ENCODE results near the gene C6orf47.

Gene C6orf47

GRCh38 chr6:31687860-31688693 lies 27.5 kb upstream of the C6orf47 start:
- DNase-seq = no peak

GRCh38 chr6:31687321-31687720 lies 26.7 kb upstream of the C6orf47 start:
- DNase-seq = no peak

DNA sequence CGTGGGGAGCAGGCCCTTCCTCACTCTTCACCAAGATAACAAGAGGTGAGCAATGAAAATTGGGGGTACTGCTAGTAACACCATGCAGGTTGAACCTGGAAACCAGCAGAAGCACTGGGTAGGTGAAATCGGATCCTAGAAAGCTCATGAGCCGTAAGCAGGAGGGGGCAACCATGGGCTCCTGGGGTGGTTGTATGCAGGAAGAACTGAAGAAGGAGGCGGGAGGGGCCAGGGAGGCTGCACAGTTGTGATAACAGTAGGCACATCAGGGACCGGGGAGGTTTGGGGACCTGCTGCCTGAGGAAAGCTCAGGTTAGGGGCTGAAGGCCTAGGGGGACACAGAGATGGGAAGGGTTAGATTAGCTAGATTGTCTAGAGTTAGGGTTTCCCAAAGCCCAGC lies 25.9 kb upstream of the C6orf47 start:
- no peak for DNase-seq

DNA sequence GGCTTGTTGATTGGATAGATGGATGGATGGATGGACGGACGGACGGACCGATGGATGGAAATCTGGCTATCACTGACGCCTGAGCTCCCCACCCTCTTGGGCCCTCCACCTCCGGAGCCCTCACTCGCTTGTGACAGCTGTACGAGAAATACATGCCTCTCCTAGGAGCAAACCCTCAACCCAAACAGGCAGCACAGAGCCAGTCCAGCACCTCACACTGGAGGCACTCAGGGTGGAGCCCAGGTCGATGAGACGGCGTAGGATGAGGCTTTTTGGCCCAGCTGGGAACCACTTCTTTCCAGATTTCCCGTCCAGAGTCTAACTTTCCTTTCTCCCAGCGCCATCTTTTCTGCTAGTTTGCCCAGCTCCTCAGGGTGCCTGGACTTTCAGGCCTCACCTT lies 23.0 kb upstream of the C6orf47 start:
- DNase-seq = no peak

- no peak for DNase-seq
Observed at GRCh38 chr6:31681135-31681671, 20.6 kb upstream of the C6orf47 start.

GRCh38 chr6:31680226-31681134 lies 19.9 kb upstream of the C6orf47 start, which contains the start of gene LY6G5C:
TSS of gene LY6G5C (minus strand) at chr6:31681067. CDS start at chr6:31680373, 694 bp downstream.
- DNase-seq = no peak

DNA sequence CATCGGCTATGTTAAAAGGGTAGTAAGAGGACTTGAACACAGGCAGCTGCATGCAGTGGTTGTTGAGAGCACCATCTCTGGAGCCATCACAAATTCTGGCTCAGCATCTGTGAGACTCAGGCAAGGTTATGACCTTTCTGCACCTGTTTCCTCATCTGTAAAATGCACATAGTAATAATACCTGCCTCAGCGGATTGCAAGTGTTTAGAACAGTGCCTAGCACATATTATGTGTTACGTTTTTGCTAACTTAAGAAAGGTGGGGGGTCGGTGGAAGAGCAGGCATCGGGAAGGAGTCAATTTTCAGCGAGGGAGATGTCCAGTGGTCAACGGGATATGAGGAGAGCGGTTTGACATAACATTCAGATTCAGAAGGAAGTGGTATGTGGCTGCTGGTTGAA lies 17.4 kb upstream of the C6orf47 start:
- DNase-seq = no peak

- no peak for DNase-seq
Observed at GRCh38 chr6:31676904-31677303, 16.3 kb upstream of the C6orf47 start.

DNA sequence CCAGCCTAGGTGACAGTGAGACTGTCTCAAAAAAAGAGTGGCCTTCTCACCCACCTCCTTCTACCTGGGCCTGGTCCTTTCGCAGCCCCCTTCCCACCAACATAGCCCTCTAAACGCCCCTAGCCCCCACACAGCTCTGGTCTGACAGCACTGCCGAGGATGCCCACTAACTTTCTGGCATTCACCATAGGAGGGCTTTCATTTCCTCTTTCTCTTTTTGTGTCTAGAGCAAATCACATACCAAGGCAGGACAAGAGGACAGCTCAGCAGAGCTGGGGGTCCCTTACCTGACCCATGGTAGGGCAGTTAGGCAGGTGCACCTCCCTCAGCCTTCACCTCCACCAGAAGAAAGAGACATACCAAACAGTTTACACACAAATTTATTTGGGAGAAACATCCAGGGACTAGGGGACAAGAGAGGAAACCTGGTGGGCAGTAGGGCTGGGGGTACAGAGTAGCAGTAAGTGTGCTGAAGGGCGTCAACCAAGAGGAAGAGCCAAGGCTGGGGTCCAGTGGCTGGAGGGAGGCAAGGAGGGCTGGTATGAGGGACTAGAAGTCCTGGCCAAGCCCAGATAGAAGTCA lies 15.8 kb upstream of the C6orf47 start:
- DNase-seq = no peak

DNA sequence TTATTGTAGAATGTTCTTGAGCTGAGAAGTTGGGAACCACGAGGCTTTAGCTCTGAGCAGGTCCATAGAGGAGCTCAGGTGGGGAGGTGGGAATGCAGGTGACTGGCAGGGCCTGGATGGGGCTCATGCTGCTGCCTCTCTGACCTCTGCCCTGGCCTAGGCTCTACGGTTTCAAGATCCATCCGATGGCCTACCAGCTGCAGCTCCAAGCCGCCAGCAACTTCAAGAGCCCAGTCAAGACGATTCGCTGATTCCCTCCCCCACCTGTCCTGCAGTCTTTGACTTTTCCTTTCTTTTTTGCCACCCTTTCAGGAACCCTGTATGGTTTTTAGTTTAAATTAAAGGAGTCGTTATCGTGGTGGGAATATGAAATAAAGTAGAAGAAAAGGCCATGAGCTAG lies 9.1 kb upstream of the C6orf47 start, which contains the start of gene LY6G5B:
TSS of gene LY6G5B (plus strand) at position 301 of the 400 bp plus-strand sequence. CDS start 975 bp downstream, outside the sequence.
- DNase-seq = no peak

DNA sequence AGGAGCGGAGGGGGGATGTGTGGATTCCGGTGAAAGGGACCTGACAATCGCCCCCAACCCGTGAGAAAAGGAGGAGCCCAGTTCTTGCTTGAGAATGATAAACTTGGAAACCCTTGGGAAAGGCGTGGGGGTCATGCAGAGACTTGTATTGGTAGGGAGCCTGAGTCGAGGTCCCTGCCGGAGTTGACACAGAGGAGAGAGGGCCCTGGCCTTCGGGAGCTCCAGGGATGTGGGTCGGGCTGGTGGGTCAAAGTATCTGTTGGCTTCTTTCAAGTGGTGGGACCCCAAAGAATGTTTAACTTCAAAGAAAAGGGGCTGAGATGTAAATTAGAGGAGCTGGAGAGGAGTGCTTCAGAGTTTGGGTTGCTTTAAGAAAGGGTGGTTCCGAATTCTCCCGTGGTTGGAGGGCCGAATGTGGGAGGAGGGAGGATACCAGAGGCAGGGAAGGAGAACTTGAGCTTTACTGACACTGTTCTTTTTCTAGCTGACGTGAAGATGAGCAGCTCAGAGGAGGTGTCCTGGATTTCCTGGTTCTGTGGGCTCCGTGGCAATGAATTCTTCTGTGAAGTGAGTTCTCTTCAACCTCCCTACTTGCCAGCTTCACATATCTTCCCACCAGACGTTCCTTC lies 5.9 kb upstream of the C6orf47 start:
- DNase-seq = no peak

DNA sequence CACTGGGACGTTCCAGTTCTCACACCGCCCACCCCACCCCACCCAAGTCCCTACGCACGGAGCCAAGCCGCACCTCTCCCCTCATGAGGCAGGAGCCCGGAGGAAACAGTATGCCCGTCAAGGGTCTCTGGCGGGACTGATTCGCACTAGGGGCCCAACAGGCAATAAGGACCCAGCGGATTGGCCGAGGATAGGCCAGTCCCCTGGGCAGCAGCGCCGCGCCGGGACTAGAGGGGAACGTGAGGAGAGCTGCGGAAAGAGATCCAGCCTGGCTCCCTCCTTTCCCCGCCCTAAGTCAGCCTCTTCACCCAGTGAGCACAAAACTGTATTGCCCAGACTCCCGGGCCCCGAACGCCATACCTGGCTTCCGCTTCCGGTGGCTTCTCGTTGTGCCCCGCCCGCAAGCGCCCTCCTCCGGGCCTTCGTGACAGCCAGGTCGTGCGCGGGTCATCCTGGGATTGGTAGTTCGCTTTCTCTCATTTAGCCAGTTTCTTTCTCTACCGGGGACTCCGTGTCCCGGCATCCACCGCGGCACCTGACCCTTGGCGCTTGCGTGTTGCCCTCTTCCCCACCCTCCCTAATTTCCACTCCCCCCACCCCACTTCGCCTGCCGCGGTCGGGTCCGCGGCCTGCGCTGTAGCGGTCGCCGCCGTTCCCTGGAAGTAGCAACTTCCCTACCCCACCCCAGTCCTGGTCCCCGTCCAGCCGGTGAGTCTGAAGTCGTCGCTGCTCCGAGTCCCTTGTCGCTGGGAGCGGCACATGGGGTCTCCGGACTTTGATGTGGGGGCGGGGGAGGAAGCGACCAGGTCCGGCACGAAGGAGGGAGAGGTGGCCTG lies 5.1 kb upstream of the C6orf47 start, which contains the start of gene CSNK2B:
TSS of gene CSNK2B (plus strand) at position 580 of the 836 bp plus-strand sequence. CDS start 752 bp downstream, outside the sequence.
- DNase-seq = peak; percentile 89

GRCh38 chr6:31664790-31665500 lies 4.4 kb upstream of the C6orf47 start, which contains the start of gene GPANK1:
TSS of gene GPANK1 (minus strand) at chr6:31664997. CDS start at chr6:31664478, 519 bp downstream.
- DNase-seq = peak; percentile 59

DNA sequence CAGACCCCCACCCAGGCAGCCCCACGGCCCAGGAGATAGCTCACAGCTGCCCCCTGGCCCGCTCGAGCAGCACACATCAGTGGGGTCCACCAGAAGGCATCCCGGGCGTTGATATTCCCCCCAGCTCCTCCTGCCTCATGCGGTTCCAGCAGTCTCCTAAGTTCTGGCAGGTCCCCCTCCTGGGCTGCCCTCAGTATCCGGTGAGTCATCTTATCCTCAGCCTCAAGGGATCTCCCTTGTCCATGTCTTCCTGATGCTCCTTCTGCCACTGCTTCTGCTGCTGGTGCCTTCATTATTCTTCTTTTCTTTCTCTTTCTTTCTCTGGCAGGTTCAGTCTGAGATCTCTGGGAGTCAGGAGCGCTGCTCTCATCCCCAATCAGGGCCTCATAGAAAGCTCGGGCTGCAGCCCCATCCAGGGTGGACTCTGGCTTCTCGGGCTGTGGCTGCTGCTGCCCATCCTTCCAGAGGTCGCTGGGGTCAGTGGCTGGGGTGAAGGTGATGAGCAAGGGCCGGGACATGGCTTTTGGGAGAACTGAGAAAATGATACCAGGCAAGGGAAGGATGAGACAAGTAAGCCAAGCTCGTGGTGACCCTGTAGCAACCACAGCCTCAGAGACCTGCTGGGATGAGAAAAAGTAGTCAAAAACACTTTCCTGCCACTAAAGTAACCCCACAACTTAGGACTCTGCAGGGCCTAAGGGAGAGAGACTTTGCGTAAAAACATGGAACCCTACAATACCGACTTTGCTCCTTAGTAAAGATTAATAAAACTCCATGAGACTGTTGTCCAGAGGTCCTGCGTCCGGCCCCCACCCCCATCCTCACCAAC lies 3.6 kb upstream of the C6orf47 start:
- DNase-seq = no peak

DNA sequence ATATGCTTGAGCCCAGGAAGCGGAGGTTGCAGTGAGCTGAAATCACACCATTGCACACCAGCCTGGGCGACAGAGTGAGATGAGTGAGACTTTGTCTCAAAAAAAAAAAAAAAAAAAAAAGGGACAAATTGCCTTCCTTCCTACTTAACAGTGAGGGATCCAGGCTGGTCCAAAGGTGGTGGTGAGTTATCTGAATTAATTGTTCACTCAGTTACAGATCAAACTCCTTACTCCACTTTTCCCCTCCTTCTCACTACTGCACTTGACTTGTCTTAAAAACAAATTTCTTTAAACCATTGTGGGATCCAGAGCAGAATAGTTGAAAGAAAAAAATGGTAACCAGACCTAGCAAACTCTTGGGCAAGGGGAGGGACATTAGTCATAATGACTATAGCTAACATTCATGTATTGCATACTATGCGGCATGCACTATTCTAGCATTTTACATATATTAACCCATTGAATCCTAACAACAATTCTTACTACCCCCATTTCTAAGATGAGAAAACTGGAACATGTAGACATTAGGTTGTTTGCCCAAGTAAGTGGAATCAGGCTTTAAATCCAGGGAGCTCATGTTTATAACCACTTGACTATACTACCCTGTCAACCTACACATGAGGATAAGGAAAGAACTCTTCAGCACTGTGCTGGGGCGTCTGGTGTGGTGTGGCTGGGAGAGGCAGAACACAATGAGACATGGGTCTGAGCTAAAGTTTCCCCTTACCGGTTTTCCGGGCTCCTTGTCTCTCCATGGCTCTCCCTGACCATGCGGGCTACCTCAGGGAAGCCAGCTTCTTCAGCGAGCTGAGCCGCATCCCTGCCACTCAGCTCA lies 2.8 kb upstream of the C6orf47 start:
- DNase-seq = no peak

DNA sequence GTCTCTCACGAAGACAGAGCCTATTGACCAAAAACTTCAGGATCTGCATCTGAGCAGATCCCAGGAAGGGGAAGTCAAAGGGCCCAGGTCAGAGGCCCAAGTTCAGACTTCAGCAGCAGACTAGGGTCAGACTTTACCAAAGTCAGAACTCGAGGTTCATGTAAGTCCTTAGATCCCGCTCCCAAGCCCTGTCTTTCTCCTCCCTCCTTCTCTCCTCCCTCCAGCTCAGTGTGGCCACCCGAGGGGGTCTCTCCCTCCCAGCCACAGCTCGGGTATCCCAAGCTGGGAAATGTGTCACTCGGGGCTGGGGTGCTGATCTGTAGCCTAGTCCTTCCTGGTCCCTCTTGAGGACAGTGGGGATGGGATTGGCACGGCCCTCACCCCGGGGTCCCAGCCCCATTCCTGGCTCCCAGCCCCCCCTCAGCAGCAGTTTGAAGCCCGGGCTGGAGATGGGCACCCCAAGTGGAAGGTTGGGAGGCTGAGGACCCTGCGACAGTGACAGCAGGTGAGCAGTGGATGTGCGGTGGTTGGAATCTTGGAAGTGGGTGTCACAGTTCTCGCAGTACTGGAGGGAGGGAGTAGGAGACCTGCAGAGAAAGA lies 1.6 kb upstream of the C6orf47 start:
- no peak for DNase-seq

DNA sequence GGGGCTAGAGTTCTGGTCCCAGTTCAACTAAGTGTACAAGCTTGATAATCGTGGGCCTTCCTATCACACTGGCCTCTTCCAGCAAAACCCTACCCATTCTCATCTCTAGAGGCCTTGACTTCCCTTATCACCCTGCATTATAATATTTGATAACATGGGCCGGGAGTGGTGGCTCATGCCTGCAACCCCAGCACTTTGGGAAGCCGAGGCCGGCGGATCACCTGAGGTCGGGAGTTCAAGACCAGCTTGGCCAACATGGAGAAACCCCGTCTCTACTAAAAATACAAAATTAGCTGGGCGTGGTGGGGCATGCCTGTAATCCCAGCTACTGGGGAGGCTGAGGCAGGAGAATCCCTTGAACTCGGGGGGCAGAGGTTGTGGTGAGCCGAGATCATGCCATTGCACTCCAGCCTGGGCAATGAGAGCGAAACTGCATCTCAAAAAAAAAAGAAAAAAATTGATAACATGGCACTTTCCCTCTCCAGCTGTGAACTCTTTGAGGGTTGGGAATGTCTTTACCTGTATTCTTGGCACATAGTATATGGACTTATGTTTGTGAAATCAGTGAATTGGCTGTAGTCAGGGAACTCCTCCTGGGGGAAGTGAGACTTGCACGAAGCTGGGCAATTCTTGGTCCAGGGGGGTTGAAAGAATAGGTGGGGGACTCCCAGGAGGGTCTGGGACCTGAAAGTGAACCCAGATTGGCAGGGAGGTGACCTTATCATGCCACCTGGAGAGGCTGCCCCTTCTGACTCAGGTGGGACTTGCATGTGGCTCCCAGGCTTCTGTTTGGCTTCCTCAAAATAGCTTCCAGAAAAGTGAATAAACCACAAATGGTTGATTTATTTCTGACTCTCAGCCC lies 915 bp upstream of the C6orf47 start:
- no peak for DNase-seq
